ENCODE data around the gene CCR4. TPM values are rescaled to one million over a fixed set of nuclear protein-coding genes. Genes with fewer than 3 reads are reported as not detected.
A peak's percentile ranks its signal among the peaks of the same experiment; 100 is the strongest.

Gene CCR4
- total and polyA plus RNA-seq, 9 of the 15 experiments (the other 6 are each of a cell fraction or from before 2014, with no cell fraction given): 0.04 to 0.47 (median 0.25) TPM; not detected in 1

DNA sequence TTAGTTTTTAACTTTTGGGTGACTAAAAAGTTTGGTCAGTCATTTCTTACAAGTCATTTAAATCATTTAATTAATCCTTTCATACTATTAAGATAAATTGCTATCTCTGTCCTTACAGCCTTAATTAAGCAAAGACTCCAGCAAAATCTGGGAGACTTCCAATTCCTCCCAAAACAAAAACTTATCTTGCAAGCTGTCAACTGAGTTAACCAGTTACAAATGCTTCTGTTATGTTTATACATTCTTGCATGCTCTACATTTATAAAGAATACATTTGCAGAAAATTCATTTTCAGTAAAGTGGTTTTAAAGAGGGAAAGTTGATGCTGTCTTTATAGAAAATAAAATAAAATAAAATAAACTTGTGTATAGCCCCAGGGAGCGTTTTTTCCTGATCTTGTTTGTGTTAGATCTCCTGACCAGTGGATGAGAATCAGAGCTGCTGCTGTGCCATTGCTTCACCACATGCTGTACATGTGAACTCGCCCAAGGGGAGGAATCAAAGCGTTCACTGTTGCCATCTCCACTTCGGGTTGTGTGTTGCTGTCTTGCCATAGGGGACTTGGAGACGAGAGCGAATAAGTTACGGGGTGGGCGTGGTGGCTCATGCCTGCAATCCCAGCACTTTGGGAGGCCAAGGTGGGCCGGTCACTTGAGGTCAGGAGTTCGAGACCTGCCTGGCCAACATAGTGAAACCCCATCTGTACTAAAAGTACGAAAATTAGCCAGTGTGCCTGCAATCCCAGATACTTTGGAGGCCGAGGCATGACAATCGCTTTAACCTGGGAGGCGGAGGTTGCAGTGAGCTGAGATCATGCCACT lies 5.5 kb downstream of the CCR4 start (continued):
- TF ChIP-seq, protein P1, sequence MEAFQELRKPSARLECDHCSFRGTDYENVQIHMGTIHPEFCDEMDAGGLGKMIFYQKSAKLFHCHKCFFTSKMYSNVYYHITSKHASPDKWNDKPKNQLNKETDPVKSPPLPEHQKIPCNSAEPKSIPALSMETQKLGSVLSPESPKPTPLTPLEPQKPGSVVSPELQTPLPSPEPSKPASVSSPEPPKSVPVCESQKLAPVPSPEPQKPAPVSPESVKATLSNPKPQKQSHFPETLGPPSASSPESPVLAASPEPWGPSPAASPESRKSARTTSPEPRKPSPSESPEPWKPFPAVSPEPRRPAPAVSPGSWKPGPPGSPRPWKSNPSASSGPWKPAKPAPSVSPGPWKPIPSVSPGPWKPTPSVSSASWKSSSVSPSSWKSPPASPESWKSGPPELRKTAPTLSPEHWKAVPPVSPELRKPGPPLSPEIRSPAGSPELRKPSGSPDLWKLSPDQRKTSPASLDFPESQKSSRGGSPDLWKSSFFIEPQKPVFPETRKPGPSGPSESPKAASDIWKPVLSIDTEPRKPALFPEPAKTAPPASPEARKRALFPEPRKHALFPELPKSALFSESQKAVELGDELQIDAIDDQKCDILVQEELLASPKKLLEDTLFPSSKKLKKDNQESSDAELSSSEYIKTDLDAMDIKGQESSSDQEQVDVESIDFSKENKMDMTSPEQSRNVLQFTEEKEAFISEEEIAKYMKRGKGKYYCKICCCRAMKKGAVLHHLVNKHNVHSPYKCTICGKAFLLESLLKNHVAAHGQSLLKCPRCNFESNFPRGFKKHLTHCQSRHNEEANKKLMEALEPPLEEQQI (IDR thresholded peaks at IDR 0.05): no peak
- TF ChIP-seq BCL6 (CRISPR knock-in tag; IDR thresholded peaks at IDR 0.05): no peak

DNA sequence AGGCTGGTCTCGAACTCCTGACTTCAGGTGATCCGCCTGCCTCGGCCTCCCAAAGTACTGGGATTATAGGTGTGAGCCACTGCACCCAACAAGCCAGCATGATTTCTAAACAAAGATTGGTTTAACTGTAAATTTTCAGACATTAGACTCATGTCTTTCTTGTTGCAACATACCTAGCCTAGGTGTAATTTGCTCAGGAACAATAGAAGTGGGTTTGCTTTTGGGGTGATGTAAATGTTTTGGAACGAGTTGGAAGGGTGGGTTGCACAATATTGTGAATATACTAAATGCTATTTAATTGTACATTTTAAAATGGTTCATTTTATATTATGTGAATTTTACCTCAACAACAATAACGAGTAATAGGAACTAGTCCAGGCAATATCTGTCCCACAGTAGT lies 7.1 kb downstream of the CCR4 start:
- WGBS (ENCODE audit: insufficient coverage, low coverage, missing lambda C conversion rate): 31% methylated on average over 5 of the region's 5 CpGs
- Histone ChIP-seq H3K27me3 (ENCODE audit: control insufficient read depth in 2 of 2, insufficient read depth in 2 of 2, low read length in 2 of 2) (no peaks in the 10 kb centered on the region), H3K9me1 (ENCODE audit: control insufficient read depth, insufficient read depth, low read length) (no peaks in the 10 kb centered on the region), H3K79me2 (ENCODE audit: control insufficient read depth, insufficient read depth, low read length) (no peaks in the 10 kb centered on the region), H3K27ac (ENCODE audit: extremely low read depth, low read depth, low read length) (no peak overlapping the region), H3K36me3 (ENCODE audit: control insufficient read depth, insufficient read depth, low read length) (no peaks in the 10 kb centered on the region), H3K4me2 (ENCODE audit: insufficient read depth, low read length) (no peak overlapping the region), H4K20me1 (replicated peaks; ENCODE audit: control insufficient read depth, insufficient read depth, low read length) (no peaks in the 10 kb centered on the region), H3K4me1 (replicated peaks in 1 of 2; ENCODE audit: control insufficient read depth in 2 of 2, insufficient read depth in 2 of 2, low read length in 2 of 2) (no peaks in the 10 kb centered on the region; a peak in 2 of 5 replicates), H2AFZ (ENCODE audit: low read depth, low read length) (no peak overlapping the region), H3K9me3 (replicated peaks; ENCODE audit: control insufficient read depth, insufficient read depth, low read depth, low read length) (no peaks in the 10 kb centered on the region), H3K4me3 (no peak overlapping the region), H3K9ac (ENCODE audit: insufficient read depth in 1 of 2, low read depth in 2 of 2, low read length in 2 of 2) (no peak overlapping the region)
- CTCF ChIA-PET (ENCODE audit: low intra/inter-chr PET ratio): no interaction called here
- ATAC-seq (no peak), DNase-seq (ENCODE audit: extremely low read depth in 1 of 4, low spot score in 3 of 4) (no peak), FAIRE-seq (no peak)
- in situ Hi-C loops (cut with MboI) (loop anchor here (10.0 kb wide), 1 partner anchor 416 kb away; no protein-coding TSS in a partner anchor), intact Hi-C loops (cut with micrococcal nuclease) (no loop called here)
- POLR2A ChIA-PET: interaction anchor here (1.5 to 1.9 kb wide), 2 partner anchors 9 to 10 kb away, joined by 3 to 5 read pairs; no protein-coding TSS in a partner anchor
- no TSS peak for BruUV-seq (replicated peaks)
- TF ChIP-seq, protein P2, sequence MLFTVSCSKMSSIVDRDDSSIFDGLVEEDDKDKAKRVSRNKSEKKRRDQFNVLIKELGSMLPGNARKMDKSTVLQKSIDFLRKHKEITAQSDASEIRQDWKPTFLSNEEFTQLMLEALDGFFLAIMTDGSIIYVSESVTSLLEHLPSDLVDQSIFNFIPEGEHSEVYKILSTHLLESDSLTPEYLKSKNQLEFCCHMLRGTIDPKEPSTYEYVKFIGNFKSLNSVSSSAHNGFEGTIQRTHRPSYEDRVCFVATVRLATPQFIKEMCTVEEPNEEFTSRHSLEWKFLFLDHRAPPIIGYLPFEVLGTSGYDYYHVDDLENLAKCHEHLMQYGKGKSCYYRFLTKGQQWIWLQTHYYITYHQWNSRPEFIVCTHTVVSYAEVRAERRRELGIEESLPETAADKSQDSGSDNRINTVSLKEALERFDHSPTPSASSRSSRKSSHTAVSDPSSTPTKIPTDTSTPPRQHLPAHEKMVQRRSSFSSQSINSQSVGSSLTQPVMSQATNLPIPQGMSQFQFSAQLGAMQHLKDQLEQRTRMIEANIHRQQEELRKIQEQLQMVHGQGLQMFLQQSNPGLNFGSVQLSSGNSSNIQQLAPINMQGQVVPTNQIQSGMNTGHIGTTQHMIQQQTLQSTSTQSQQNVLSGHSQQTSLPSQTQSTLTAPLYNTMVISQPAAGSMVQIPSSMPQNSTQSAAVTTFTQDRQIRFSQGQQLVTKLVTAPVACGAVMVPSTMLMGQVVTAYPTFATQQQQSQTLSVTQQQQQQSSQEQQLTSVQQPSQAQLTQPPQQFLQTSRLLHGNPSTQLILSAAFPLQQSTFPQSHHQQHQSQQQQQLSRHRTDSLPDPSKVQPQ (CRISPR knock-in tag; IDR thresholded peaks at IDR 0.05; ENCODE audit: borderline replicate concordance): no peak
- TF ChIP-seq, protein P3, sequence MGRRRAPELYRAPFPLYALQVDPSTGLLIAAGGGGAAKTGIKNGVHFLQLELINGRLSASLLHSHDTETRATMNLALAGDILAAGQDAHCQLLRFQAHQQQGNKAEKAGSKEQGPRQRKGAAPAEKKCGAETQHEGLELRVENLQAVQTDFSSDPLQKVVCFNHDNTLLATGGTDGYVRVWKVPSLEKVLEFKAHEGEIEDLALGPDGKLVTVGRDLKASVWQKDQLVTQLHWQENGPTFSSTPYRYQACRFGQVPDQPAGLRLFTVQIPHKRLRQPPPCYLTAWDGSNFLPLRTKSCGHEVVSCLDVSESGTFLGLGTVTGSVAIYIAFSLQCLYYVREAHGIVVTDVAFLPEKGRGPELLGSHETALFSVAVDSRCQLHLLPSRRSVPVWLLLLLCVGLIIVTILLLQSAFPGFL (CRISPR knock-in tag; IDR thresholded peaks at IDR 0.05): no peak
- TF ChIP-seq ATF7 (IDR thresholded peaks at IDR 0.05) (no peak), SMAD3 (CRISPR knock-in tag; conservative IDR thresholded peaks at IDR 0.05) (no peak), ZFP1 (CRISPR knock-in tag; IDR thresholded peaks at IDR 0.05) (no peak), CEBPG (CRISPR knock-in tag; IDR thresholded peaks at IDR 0.05) (no peak), CEBPG (tag; conservative IDR thresholded peaks at IDR 0.05 in 1 of 2, IDR thresholded peaks at IDR 0.05 in 1 of 2) (peak in 1 of 2 experiments; percentile 52; a peak in 1 of 4 replicates), ETV6 (IDR thresholded peaks at IDR 0.05; ENCODE audit: borderline replicate concordance in 1 of 2, low read depth in 2 of 2, low read length in 1 of 2) (no peak), ETV6 (CRISPR knock-in tag; IDR thresholded peaks at IDR 0.05; ENCODE audit: borderline replicate concordance) (no peak), KLF1 (tag; IDR thresholded peaks at IDR 0.05) (no peak)
- TF ChIP-seq, protein P4, sequence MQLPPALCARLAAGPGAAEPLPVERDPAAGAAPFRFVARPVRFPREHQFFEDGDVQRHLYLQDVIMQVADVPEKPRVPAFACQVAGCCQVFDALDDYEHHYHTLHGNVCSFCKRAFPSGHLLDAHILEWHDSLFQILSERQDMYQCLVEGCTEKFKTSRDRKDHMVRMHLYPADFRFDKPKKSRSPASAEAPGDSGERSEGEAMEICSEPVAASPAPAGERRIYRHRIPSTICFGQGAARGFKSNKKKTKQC (CRISPR knock-in tag; IDR thresholded peaks at IDR 0.05): no peak

Measured in K562 (cell line).